Endodermal cell (in vitro differentiated cells): ENCODE results near the gene LRRIQ4. TPM values are rescaled to one million over a fixed set of nuclear protein-coding genes. Genes with fewer than 3 reads are reported as not detected.

Source experiments
- DNase-seq: peaks from one replicate; pipeline ENCODE4 v3.0.0-alpha.2; 2017
- H3K27ac ChIP-seq: 2 replicates; pipeline ENCODE4 v1.5.1; 2013; ENCODE audit warnings: mild to moderate bottlenecking, low read depth, low read length, moderate library complexity
- H3K27me3 ChIP-seq: 2 replicates; pipeline ENCODE4 v1.6.1; 2013; ENCODE audit warnings: mild to moderate bottlenecking, low read length, moderate library complexity; ENCODE audit not compliant: insufficient read depth, control insufficient read depth, poor library complexity, severe bottlenecking
- H3K36me3 ChIP-seq: 2 replicates; pipeline ENCODE4 v1.7.0; 2013; ENCODE audit warnings: mild to moderate bottlenecking, low read length, moderate library complexity; ENCODE audit not compliant: control insufficient read depth, insufficient read depth
- H3K4me1 ChIP-seq: one replicate; pipeline ENCODE4 v1.7.0; 2013; ENCODE audit warnings: low read length; ENCODE audit not compliant: control insufficient read depth, insufficient read depth
- H3K4me3 ChIP-seq: 2 replicates; pipeline ENCODE4 v1.5.1; 2013; ENCODE audit warnings: mild to moderate bottlenecking, low read length, moderate library complexity
- H3K9ac ChIP-seq: 2 replicates; pipeline ENCODE4 v1.6.1; 2013; ENCODE audit warnings: mild to moderate bottlenecking, low read length, moderate library complexity; ENCODE audit not compliant: poor library complexity, severe bottlenecking; ENCODE audit errors: extremely low read depth
- H3K9me3 ChIP-seq: 2 replicates; pipeline ENCODE4 v1.6.1; 2013; ENCODE audit warnings: mild to moderate bottlenecking, low read length, moderate library complexity; ENCODE audit not compliant: control insufficient read depth
- H3K27ac Mint-ChIP-seq: 2 replicates; pipeline ENCODE4 v1.8.0; 2020; ENCODE audit warnings: mixed read lengths
- H3K27me3 Mint-ChIP-seq: 2 replicates; pipeline ENCODE4 v1.8.0; 2021; ENCODE audit warnings: mild to moderate bottlenecking, mixed read lengths; ENCODE audit not compliant: insufficient read depth
- H3K36me3 Mint-ChIP-seq: 2 replicates; pipeline ENCODE4 v1.8.0; 2020; ENCODE audit warnings: low read depth, mixed read lengths
- H3K4me1 Mint-ChIP-seq: 2 replicates; pipeline ENCODE4 v1.8.0; 2020; ENCODE audit warnings: mixed read lengths
- H3K4me3 Mint-ChIP-seq: 2 replicates; pipeline ENCODE4 v1.8.0; 2020; ENCODE audit warnings: mild to moderate bottlenecking, moderate library complexity, mixed read lengths
- H3K9me3 Mint-ChIP-seq: 2 replicates; pipeline ENCODE4 v1.8.0; 2020; ENCODE audit warnings: mild to moderate bottlenecking, mixed read lengths
- WGBS, 2 experiments: methylation state at CpG; one replicate each; pipeline versions ENCODE4 v1.1.5 to v1.1.7; 2013; ENCODE audit warnings: missing lambda C conversion rate in 2 of 2, mixed read lengths in 1 of 2; ENCODE audit not compliant: insufficient coverage in 1 of 2, insufficient read length in 1 of 2; 5-methylcytosine and 5-hydroxymethylcytosine counted together
- total RNA-seq, 2 donors: library from RNA; stranded (reverse); fragmentation: NEBNext Ultra II Directional in 1 of 2; extraction: Animal tissue kit (Norgen Biotek cat#: 25700) in 1 of 2; gene quantifications; 2 replicates in 1 of 2; 3 replicates in 1 of 2; pipeline ENCODE4 v1.2.1, GENCODE V29; 2021
- TF ChIP-seq, protein P1 (sequence below): fragments of 200-600 bp; sonication (generic); conservative IDR thresholded peaks from 2 replicates; pipeline ENCODE4 v1.5.0; 2021; ENCODE audit warnings: antibody characterized with exemption, mild to moderate bottlenecking

Gene LRRIQ4
- total RNA-seq, 2 donors from 2014 or later, result not detected

DNA sequence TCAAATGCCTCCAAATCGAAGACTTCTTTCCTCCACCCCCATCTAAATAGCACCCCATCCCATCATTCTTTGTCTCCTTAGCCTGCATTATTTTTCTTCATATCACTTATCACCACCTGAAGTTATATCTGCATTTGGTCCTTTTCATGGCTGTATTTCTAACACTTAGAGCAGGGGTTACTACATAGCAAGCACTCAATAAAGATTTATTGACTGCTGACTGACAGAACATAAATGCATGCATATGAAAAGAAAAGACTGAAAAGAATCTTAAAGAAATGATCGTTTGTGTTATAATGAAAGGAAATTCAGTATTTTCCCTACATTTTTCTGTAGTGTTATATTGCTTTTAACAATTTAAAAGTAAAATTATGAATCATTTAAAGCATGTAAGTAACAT lies 55.7 kb downstream of the LRRIQ4 start:
- WGBS, 2 experiments, result 83 to 88% methylated on average over 1 to 2 of the region's 2 CpGs
- no peaks in the 10 kb centered on the region for H3K27me3 ChIP-seq
- no peak overlapping the region for H3K9ac ChIP-seq
- no peak overlapping the region for H3K27ac Mint-ChIP-seq
- DNase-seq, result no peak
- H3K4me3 Mint-ChIP-seq, result no peak overlapping the region
- no peaks in the 10 kb centered on the region for H3K4me1 ChIP-seq
- H3K9me3 Mint-ChIP-seq, result no peaks in the 10 kb centered on the region
- H3K36me3 ChIP-seq, result no peaks in the 10 kb centered on the region
- no peaks in the 10 kb centered on the region for H3K27me3 Mint-ChIP-seq
- no peak overlapping the region for H3K4me3 ChIP-seq
- no peaks in the 10 kb centered on the region for H3K36me3 Mint-ChIP-seq
- H3K4me1 Mint-ChIP-seq, result peaks cover 14% of the 10 kb centered on the region
- no peaks in the 10 kb centered on the region for H3K9me3 ChIP-seq
- TF ChIP-seq, protein P1, sequence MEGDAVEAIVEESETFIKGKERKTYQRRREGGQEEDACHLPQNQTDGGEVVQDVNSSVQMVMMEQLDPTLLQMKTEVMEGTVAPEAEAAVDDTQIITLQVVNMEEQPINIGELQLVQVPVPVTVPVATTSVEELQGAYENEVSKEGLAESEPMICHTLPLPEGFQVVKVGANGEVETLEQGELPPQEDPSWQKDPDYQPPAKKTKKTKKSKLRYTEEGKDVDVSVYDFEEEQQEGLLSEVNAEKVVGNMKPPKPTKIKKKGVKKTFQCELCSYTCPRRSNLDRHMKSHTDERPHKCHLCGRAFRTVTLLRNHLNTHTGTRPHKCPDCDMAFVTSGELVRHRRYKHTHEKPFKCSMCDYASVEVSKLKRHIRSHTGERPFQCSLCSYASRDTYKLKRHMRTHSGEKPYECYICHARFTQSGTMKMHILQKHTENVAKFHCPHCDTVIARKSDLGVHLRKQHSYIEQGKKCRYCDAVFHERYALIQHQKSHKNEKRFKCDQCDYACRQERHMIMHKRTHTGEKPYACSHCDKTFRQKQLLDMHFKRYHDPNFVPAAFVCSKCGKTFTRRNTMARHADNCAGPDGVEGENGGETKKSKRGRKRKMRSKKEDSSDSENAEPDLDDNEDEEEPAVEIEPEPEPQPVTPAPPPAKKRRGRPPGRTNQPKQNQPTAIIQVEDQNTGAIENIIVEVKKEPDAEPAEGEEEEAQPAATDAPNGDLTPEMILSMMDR, result no peak
- no peak overlapping the region for H3K27ac ChIP-seq

DNA sequence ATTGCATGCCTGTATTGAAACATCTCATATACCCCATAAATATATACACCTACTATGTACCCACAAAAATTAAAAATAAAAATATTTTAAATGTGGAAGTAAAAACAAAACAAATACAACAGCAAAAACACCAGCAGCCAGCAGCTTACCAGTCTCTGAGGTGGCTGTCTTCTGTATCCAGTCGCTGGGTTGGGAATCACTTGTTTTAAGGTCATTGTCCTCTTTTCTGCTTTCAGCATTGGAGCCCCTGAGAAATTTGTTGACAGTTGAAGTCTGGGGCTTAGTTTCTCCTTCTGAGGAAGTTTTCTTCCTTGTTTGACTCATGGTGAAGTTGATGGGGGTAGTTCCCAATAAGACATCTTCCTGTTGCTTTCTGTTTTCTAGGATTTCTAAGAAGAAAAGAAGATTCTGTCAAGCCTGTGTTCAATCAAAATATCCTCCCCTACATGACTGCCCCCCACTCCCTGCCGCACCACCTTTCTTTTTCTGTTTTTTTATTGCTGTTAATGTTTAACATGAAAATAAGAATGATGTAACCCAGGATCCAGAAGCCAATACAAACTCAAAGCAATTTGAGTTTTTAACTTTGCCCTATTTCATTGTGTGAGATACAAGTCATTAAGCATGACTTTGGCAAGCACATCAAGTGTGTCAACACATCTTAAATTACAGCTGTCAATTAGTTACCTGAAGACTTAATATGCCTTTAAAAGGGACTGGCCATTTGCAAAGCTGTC lies 57.0 kb downstream of the LRRIQ4 start, which contains the start of gene LRRC31:
TSS of gene LRRC31 (minus strand) at position 452 of the 737 bp plus-strand sequence. CDS start at position 324, 128 bp downstream.
- Mint-ChIP-seq H3K36me3 (no peaks in the 10 kb centered on the region), H3K9me3 (peaks cover under 1% of the 10 kb centered on the region), H3K27ac (no peak within 1 kb of the TSS), H3K4me3 (no peak within 1 kb of the TSS), H3K4me1 (peaks cover 10% of the 10 kb centered on the region), H3K27me3 (no peaks in the 10 kb centered on the region)
- TF ChIP-seq, protein P1, result no peak
- no peak within 1 kb of the TSS for H3K9ac ChIP-seq
- no peak within 1 kb of the TSS for H3K4me3 ChIP-seq
- no peaks in the 10 kb centered on the region for H3K4me1 ChIP-seq
- H3K27ac ChIP-seq, result no peak within 1 kb of the TSS
- H3K36me3 ChIP-seq, result no peaks in the 10 kb centered on the region
- no peaks in the 10 kb centered on the region for H3K9me3 ChIP-seq
- no peaks in the 10 kb centered on the region for H3K27me3 ChIP-seq
- no peak for DNase-seq
- 98 to 100% methylated on average over 1 to 2 of the region's 2 CpGs for WGBS, 2 experiments

DNA sequence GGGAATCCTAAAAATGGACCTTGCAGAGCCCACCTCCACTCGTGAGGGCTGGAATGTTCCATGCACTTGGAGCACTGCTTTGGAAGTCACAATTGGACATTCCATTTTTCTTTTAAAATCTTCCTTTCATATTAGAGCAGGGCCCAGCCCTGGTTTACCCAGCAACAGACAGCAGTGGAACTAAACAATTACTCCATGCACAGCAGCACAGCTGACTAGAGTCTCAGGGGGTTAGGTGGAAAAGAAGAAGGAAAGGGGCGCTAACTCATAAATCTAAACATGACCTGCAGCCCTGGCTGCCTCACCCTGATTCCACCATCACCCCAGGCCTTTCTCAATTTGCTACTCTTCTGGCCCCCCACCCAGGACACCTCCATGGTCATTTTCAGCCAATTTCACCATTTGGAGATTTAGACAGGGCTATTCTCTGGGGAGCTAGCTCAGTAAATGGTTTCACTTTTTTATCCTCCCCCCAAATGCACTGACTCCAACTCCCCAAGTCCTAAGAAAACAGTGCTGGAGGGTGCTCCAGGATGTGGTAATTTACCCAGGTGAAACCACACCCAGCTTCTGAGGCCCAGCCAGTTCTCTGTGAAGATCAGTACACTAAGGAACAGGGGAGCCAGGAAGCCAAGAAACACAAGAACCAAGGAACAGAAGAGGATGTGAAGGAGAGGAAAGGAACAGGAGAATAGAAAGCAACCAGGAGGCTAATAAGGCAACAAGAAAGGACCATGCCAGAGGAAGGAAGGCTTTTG lies 58.6 kb downstream of the LRRIQ4 start:
- Histone ChIP-seq H3K27ac (no peak overlapping the region), H3K36me3 (no peaks in the 10 kb centered on the region), H3K9me3 (no peaks in the 10 kb centered on the region), H3K9ac (no peak overlapping the region), H3K4me1 (no peaks in the 10 kb centered on the region), H3K4me3 (no peak overlapping the region), H3K27me3 (no peaks in the 10 kb centered on the region)
- no peak for DNase-seq
- H3K36me3 Mint-ChIP-seq, result no peaks in the 10 kb centered on the region
- no peaks in the 10 kb centered on the region for H3K27me3 Mint-ChIP-seq
- H3K4me1 Mint-ChIP-seq, result peaks cover 10% of the 10 kb centered on the region
- TF ChIP-seq, protein P1, result no peak
- H3K4me3 Mint-ChIP-seq, result no peak overlapping the region
- no peak overlapping the region for H3K27ac Mint-ChIP-seq
- H3K9me3 Mint-ChIP-seq, result peaks cover 2% of the 10 kb centered on the region
- WGBS, 2 experiments, result 85% methylated on average over 1 of the region's 2 CpGs; no CpG with 5 or more reads in 1 of the 2 experiments
